ENCODE data around the gene C19orf12. TPM values are rescaled to one million over a fixed set of nuclear protein-coding genes. Genes with fewer than 3 reads are reported as not detected.

The C19orf12 gene
- total and polyA plus RNA-seq, 2 of the 13 experiments (the other 11 are each of a cell fraction or from before 2014, with no cell fraction given): 17.7 to 34.4 TPM

- no peak for TF ChIP-seq ARNTL (CRISPR knock-in tag; IDR thresholded peaks at IDR 0.05)
- TF ChIP-seq HNF4G (IDR thresholded peaks at IDR 0.05; ENCODE audit: borderline replicate concordance, low read depth, low read length): 0 out of 2 replicates have a peak, but pooled peaks have one; percentile 19
- TF ChIP-seq HNF4G (CRISPR knock-in tag; IDR thresholded peaks at IDR 0.05; ENCODE audit: borderline replicate concordance, low read depth): no peak
- TF ChIP-seq KLF6 (CRISPR knock-in tag; IDR thresholded peaks at IDR 0.05): no peak
- no peak for TF ChIP-seq KDM5A (IDR thresholded peaks at IDR 0.05; ENCODE audit: borderline replicate concordance, low read length)
- TF ChIP-seq GZF1 (CRISPR knock-in tag; IDR thresholded peaks at IDR 0.05): no peak
- 0 out of 2 replicates have a peak, but pooled peaks have one; percentile 20 for TF ChIP-seq ZNF572 (CRISPR knock-in tag; IDR thresholded peaks at IDR 0.05)
- TF ChIP-seq ZNF256 (CRISPR knock-in tag; conservative IDR thresholded peaks at IDR 0.05): no peak
- 0 out of 2 replicates have a peak, but pooled peaks have one; percentile 27 for TF ChIP-seq ZNF446 (CRISPR knock-in tag; IDR thresholded peaks at IDR 0.05)
- no peak for TF ChIP-seq IRF9 (CRISPR knock-in tag; IDR thresholded peaks at IDR 0.05; ENCODE audit: borderline replicate concordance)
- no peak for TF ChIP-seq SSRP1 (CRISPR knock-in tag; IDR thresholded peaks at IDR 0.05)
- TF ChIP-seq CREM (IDR thresholded peaks at IDR 0.05): no peak
- no peak for TF ChIP-seq CREM (CRISPR knock-in tag; IDR thresholded peaks at IDR 0.05)
- peak; percentile 20; the same call in 1 of the 2 replicates for TF ChIP-seq ESRRA (CRISPR knock-in tag; IDR thresholded peaks at IDR 0.05; ENCODE audit: low read depth)
- 0 out of 2 replicates have a peak, but pooled peaks have one; percentile 20 for TF ChIP-seq LCORL (IDR thresholded peaks at IDR 0.05)
- TF ChIP-seq LCORL (CRISPR knock-in tag; IDR thresholded peaks at IDR 0.05): 0 out of 2 replicates have a peak, but pooled peaks have one; percentile 19
- no peak for TF ChIP-seq ZNF775 (CRISPR knock-in tag; IDR thresholded peaks at IDR 0.05; ENCODE audit: borderline replicate concordance)
- no peak for TF ChIP-seq ATAD3A (CRISPR knock-in tag; IDR thresholded peaks at IDR 0.05)
- no peak for TF ChIP-seq TEAD2 (CRISPR knock-in tag; IDR thresholded peaks at IDR 0.05)
- TF ChIP-seq ZSCAN25 (CRISPR knock-in tag; IDR thresholded peaks at IDR 0.05): no peak
- no peak; the same call in 1 of the 2 replicates for TF ChIP-seq DR1 (CRISPR knock-in tag; IDR thresholded peaks at IDR 0.05)
- peak; percentile 49; the same call in 1 of the 2 replicates for TF ChIP-seq KDM3A (CRISPR knock-in tag; IDR thresholded peaks at IDR 0.05; ENCODE audit: low read depth)
- TF ChIP-seq FOXA3 (CRISPR knock-in tag; IDR thresholded peaks at IDR 0.05): no peak
- no peak for TF ChIP-seq MBNL3 (CRISPR knock-in tag; conservative IDR thresholded peaks at IDR 0.05)
- no peak for TF ChIP-seq ZNF556 (CRISPR knock-in tag; IDR thresholded peaks at IDR 0.05; ENCODE audit: borderline replicate concordance)
- no peak for TF ChIP-seq NCOR1 (IDR thresholded peaks at IDR 0.05; ENCODE audit: borderline replicate concordance, low read length)
- 0 out of 2 replicates have a peak, but pooled peaks have one; percentile 20 for TF ChIP-seq ERF (CRISPR knock-in tag; IDR thresholded peaks at IDR 0.05)
- no peak for TF ChIP-seq ZFP82 (CRISPR knock-in tag; IDR thresholded peaks at IDR 0.05; ENCODE audit: borderline replicate concordance)
- no peak for TF ChIP-seq HDAC6 (IDR thresholded peaks at IDR 0.05; ENCODE audit: low read depth, low read length)
- TF ChIP-seq ZNF430 (CRISPR knock-in tag; IDR thresholded peaks at IDR 0.05): no peak
- TF ChIP-seq MTF1 (CRISPR knock-in tag; IDR thresholded peaks at IDR 0.05): no peak
- TF ChIP-seq ZNF337 (CRISPR knock-in tag; IDR thresholded peaks at IDR 0.05; ENCODE audit: borderline replicate concordance, low read depth): no peak
These were observed at the start of gene C19orf12 (continued) for GRCh38 chr19:29714953-29715700.
